ENCODE results near the gene TMEM17. TPM values are rescaled to one million over a fixed set of nuclear protein-coding genes. Genes with fewer than 3 reads are reported as not detected.

The TMEM17 gene
- total and polyA plus RNA-seq, 2 of the 13 experiments (the other 11 are each of a cell fraction or from before 2014, with no cell fraction given): 0.22 to 0.50 TPM

- TF ChIP-seq ZNF687 (CRISPR knock-in tag; IDR thresholded peaks at IDR 0.05) (peak; percentile 73), KLF16 (CRISPR knock-in tag; IDR thresholded peaks at IDR 0.05) (0 out of 4 replicates have a peak, but pooled peaks of 1 of the 2 experiments have one; percentile 17), HNF4G (IDR thresholded peaks at IDR 0.05; ENCODE audit: borderline replicate concordance, low read depth, low read length) (peak; percentile 77; the same call in 1 of the 2 replicates), HNF4G (CRISPR knock-in tag; IDR thresholded peaks at IDR 0.05; ENCODE audit: borderline replicate concordance, low read depth) (peak; percentile 52; the same call in 1 of the 2 replicates), ATF3 (CRISPR knock-in tag; IDR thresholded peaks at IDR 0.05) (no peak), TGIF2 (CRISPR knock-in tag; IDR thresholded peaks at IDR 0.05) (no peak; the same call in 1 of the 2 replicates), MXD4 (CRISPR knock-in tag; IDR thresholded peaks at IDR 0.05) (0 out of 2 replicates have a peak, but pooled peaks have one; percentile 9), MTA1 (CRISPR knock-in tag; IDR thresholded peaks at IDR 0.05; ENCODE audit: borderline replicate concordance) (peak; percentile 52; the same call in 1 of the 2 replicates), ZNF331 (CRISPR knock-in tag; IDR thresholded peaks at IDR 0.05) (peak; percentile 32; the same call in 1 of the 2 replicates), PAXIP1 (CRISPR knock-in tag; conservative IDR thresholded peaks at IDR 0.05) (peak; percentile 55), ZNF597 (CRISPR knock-in tag; IDR thresholded peaks at IDR 0.05) (no peak), ZNF329 (CRISPR knock-in tag; IDR thresholded peaks at IDR 0.05; ENCODE audit: low read depth) (no peak), ZFP1 (CRISPR knock-in tag; IDR thresholded peaks at IDR 0.05) (peak; percentile 53; the same call in 1 of the 2 replicates), RBM22 (optimal IDR thresholded peaks at IDR 0.05; ENCODE audit: low read length) (no peak), SOX13 (IDR thresholded peaks at IDR 0.05) (no peak), SOX13 (CRISPR knock-in tag; conservative IDR thresholded peaks at IDR 0.05 in 1 of 2, IDR thresholded peaks at IDR 0.05 in 1 of 2) (peak in 1 of 2 experiments; percentile 80; a peak in 2 of 4 replicates), ZFX (CRISPR knock-in tag; IDR thresholded peaks at IDR 0.05; ENCODE audit: low read depth) (peak; percentile 35; the same call in 1 of the 2 replicates)
These were observed 55.2 kb downstream of the TMEM17 start (continued) for GRCh38 chr2:62450716-62451191.
